ENCODE data around the gene ALOX15B. TPM values are rescaled to one million over a fixed set of nuclear protein-coding genes. Genes with fewer than 3 reads are reported as not detected.

ALOX15B gene
- total and polyA plus RNA-seq, 9 of the 15 experiments (the other 6 are each of a cell fraction or from before 2014, with no cell fraction given) = 0.04 TPM; not detected in 8

GRCh38 chr17:7992516-7992915 lies 46.3 kb upstream of the ALOX15B start (continued):
- TF ChIP-seq ZNF507 (tag; conservative IDR thresholded peaks at IDR 0.05) (no peak), ZNF431 (CRISPR knock-in tag; IDR thresholded peaks at IDR 0.05) (no peak), TOE1 (IDR thresholded peaks at IDR 0.05; ENCODE audit: borderline replicate concordance) (no peak), TOE1 (CRISPR knock-in tag; IDR thresholded peaks at IDR 0.05; ENCODE audit: borderline replicate concordance, low read depth) (no peak), SRSF7 (optimal IDR thresholded peaks at IDR 0.05; ENCODE audit: low read depth, low read length) (no peak)

- no peak for FAIRE-seq
These were observed 45.9 kb upstream of the ALOX15B start for GRCh38 chr17:7992924-7993323.

More at GRCh38 chr17:7992924-7993323, 45.9 kb upstream of the ALOX15B start:
- POLR2A ChIA-PET = no interaction called here
- H3K36me3 ChIP-seq (ENCODE audit: control insufficient read depth, insufficient read depth, low read length) = no peaks in the 10 kb centered on the region
- H4K20me1 ChIP-seq (replicated peaks; ENCODE audit: control insufficient read depth, insufficient read depth, low read length) = no peaks in the 10 kb centered on the region
- DNase-seq (ENCODE audit: extremely low read depth in 1 of 4, low spot score in 3 of 4) = no peak
- BruUV-seq (replicated peaks) = no TSS peak
- no peak overlapping the region for H3K27ac ChIP-seq (ENCODE audit: extremely low read depth, low read depth, low read length)
- no peaks in the 10 kb centered on the region for H3K79me2 ChIP-seq (ENCODE audit: control insufficient read depth, insufficient read depth, low read length)
- in situ Hi-C loops (cut with MboI) (no loop called here), intact Hi-C loops (cut with micrococcal nuclease) (loop anchor here (5.0 to 10.0 kb wide), 2 partner anchors 62 to 171 kb away; no protein-coding TSS in a partner anchor)
- H3K4me1 ChIP-seq (replicated peaks in 1 of 2; ENCODE audit: control insufficient read depth in 2 of 2, insufficient read depth in 2 of 2, low read length in 2 of 2) = peaks cover 0 to 11% of the 10 kb centered on the region in 2 experiments; a peak in 3 of 5 replicates
- no peak overlapping the region for H2AFZ ChIP-seq (ENCODE audit: low read depth, low read length)
- no peak overlapping the region for H3K4me2 ChIP-seq (ENCODE audit: insufficient read depth, low read length)
- TF ChIP-seq HINFP (tag; conservative IDR thresholded peaks at IDR 0.05; ENCODE audit: low read depth) (0 out of 2 replicates have a peak, but pooled peaks have one; percentile 43), PKNOX1 (IDR thresholded peaks at IDR 0.05) (peak; percentile 71), RFX1 (IDR thresholded peaks at IDR 0.05) (peak; percentile 85), ZNF354B (CRISPR knock-in tag; IDR thresholded peaks at IDR 0.05) (no peak), TCF3 (CRISPR knock-in tag; IDR thresholded peaks at IDR 0.05) (no peak)
- WGBS (ENCODE audit: insufficient coverage, low coverage, missing lambda C conversion rate) = 0% methylated on average over 3 of the region's 3 CpGs
- no peaks in the 10 kb centered on the region for H3K9me1 ChIP-seq (ENCODE audit: control insufficient read depth, insufficient read depth, low read length)
- peaks cover 4 to 16% of the 10 kb centered on the region in 2 experiments; a peak in 2 of 5 replicates for H3K27me3 ChIP-seq (ENCODE audit: control insufficient read depth in 2 of 2, insufficient read depth in 2 of 2, low read length in 2 of 2)
- ATAC-seq = no peak
- no peak overlapping the region for H3K4me3 ChIP-seq
- no peaks in the 10 kb centered on the region for H3K9me3 ChIP-seq (replicated peaks; ENCODE audit: control insufficient read depth, insufficient read depth, low read depth, low read length)
- CTCF ChIA-PET (ENCODE audit: low intra/inter-chr PET ratio) = no interaction called here
- H3K9ac ChIP-seq (ENCODE audit: insufficient read depth in 1 of 2, low read depth in 2 of 2, low read length in 2 of 2) = no peak overlapping the region
